GM21576 (cell line): Measurements from ENCODE around the gene NCOA7.

Source experiments
- ATAC-seq: cut with Tn5 transposase; IDR thresholded peaks from one replicate; pipeline ENCODE4 v1.9.1; 2021; ENCODE audit warnings: mild to moderate bottlenecking, moderate library complexity; ENCODE audit not compliant: unreplicated experiment

NCOA7 gene

GRCh38 chr6:125790358-125791150 is at the start of gene NCOA7:
NCOA7 (plus strand) TSS chr6:125790960; CDS start chr6:125815355, 24,395 bp downstream.
- ATAC-seq: peak; percentile 57

- ATAC-seq: no peak
Measured at GRCh38 chr6:125741336-125741735, 49.4 kb upstream of the NCOA7 start.

GRCh38 chr6:125742024-125742423 is 48.7 kb upstream of the NCOA7 start:
- no peak for ATAC-seq

GRCh38 chr6:125742464-125743120 is 48.2 kb upstream of the NCOA7 start:
- ATAC-seq: no peak

GRCh38 chr6:125743604-125744003 is 47.2 kb upstream of the NCOA7 start:
- ATAC-seq: no peak

GRCh38 chr6:125745281-125746018 is 45.3 kb upstream of the NCOA7 start:
- ATAC-seq: no peak

GRCh38 chr6:125746019-125746414 is 44.7 kb upstream of the NCOA7 start:
- no peak for ATAC-seq

GRCh38 chr6:125746731-125747588 is 43.8 kb upstream of the NCOA7 start:
- peak; percentile 58 for ATAC-seq

GRCh38 chr6:125747589-125748405 is 43.0 kb upstream of the NCOA7 start:
- no peak for ATAC-seq

GRCh38 chr6:125748406-125749172 is 42.2 kb upstream of the NCOA7 start:
- ATAC-seq: no peak

- ATAC-seq: peak; percentile 80
Measured at GRCh38 chr6:125749173-125749864, 41.4 kb upstream of the NCOA7 start, which contains the start of gene HEY2. HEY2 (plus strand) TSS chr6:125749632; CDS start chr6:125749777, 145 bp downstream.

GRCh38 chr6:125749865-125750691 is 40.7 kb upstream of the NCOA7 start:
- ATAC-seq: no peak

- no peak for ATAC-seq
Measured at GRCh38 chr6:125750692-125751333, 39.9 kb upstream of the NCOA7 start.

GRCh38 chr6:125751334-125751916 is 39.3 kb upstream of the NCOA7 start:
- no peak for ATAC-seq

- no peak for ATAC-seq
Measured at GRCh38 chr6:125752773-125753172, 38.0 kb upstream of the NCOA7 start.

- no peak for ATAC-seq
Measured at GRCh38 chr6:125753218-125753936, 37.4 kb upstream of the NCOA7 start.
